ENCODE data around the gene SLC16A5.

- TF ChIP-seq EP300 (IDR thresholded peaks at IDR 0.05) (no peak), POLR2A (IDR thresholded peaks at IDR 0.05) (no peak), CTCF (IDR thresholded peaks at IDR 0.05) (no peak)
Measured at GRCh38 chr17:75151930-75152329, 64.2 kb downstream of the SLC16A5 start.
